NCI-H128 (cell line): Measurements from ENCODE around the gene TRIO.

Experiments used
- DNase-seq: peaks from one replicate; lab custom pipeline; 2025; ENCODE audit not compliant: unreplicated experiment; lab: John Stamatoyannopoulos, UW

The TRIO gene

GRCh38 chr5:14165375-14166106 lies 22.4 kb downstream of the TRIO start:
- DNase-seq = no peak

- no peak for DNase-seq
These were observed 23.3 kb downstream of the TRIO start for GRCh38 chr5:14166437-14166836.

GRCh38 chr5:14167211-14167845 lies 24.2 kb downstream of the TRIO start:
- DNase-seq = no peak

- DNase-seq = no peak
These were observed 25.1 kb downstream of the TRIO start for GRCh38 chr5:14168144-14168792.

GRCh38 chr5:14168793-14169262 lies 25.7 kb downstream of the TRIO start:
- DNase-seq = no peak

- no peak for DNase-seq
These were observed 27.9 kb downstream of the TRIO start for GRCh38 chr5:14171046-14171445.

- no peak for DNase-seq
These were observed 28.5 kb downstream of the TRIO start for GRCh38 chr5:14171621-14172020.

- DNase-seq = no peak
These were observed 29.1 kb downstream of the TRIO start for GRCh38 chr5:14172149-14172795.

GRCh38 chr5:14173377-14174229 lies 30.5 kb downstream of the TRIO start:
- DNase-seq = no peak

GRCh38 chr5:14174230-14174636 lies 31.1 kb downstream of the TRIO start:
- DNase-seq = no peak

GRCh38 chr5:14175381-14175780 lies 32.2 kb downstream of the TRIO start:
- DNase-seq = no peak

GRCh38 chr5:14176888-14177287 lies 33.7 kb downstream of the TRIO start:
- DNase-seq = no peak

- no peak for DNase-seq
These were observed 34.5 kb downstream of the TRIO start for GRCh38 chr5:14177634-14178033.

GRCh38 chr5:14178091-14178490 lies 34.9 kb downstream of the TRIO start:
- DNase-seq = no peak

GRCh38 chr5:14178671-14179211 lies 35.6 kb downstream of the TRIO start:
- DNase-seq = no peak

- DNase-seq = no peak
These were observed 36.3 kb downstream of the TRIO start for GRCh38 chr5:14179446-14179845.

- no peak for DNase-seq
These were observed 37.3 kb downstream of the TRIO start for GRCh38 chr5:14180437-14180836.

GRCh38 chr5:14181299-14181968 lies 38.3 kb downstream of the TRIO start:
- no peak for DNase-seq

- no peak for DNase-seq
These were observed 39.6 kb downstream of the TRIO start for GRCh38 chr5:14182761-14183160.
